Measurements from ENCODE around the gene NKD1. TPM values are rescaled to one million over a fixed set of nuclear protein-coding genes. Genes with fewer than 3 reads are reported as not detected.
A peak's percentile ranks its signal among the peaks of the same experiment; 100 is the strongest.
"Not testable (repeated sequence)": the region's sequence is repeated elsewhere in the genome, so short reads cannot be mapped to it uniquely, and the experiment has no call there.

NKD1 gene
- polyA plus RNA-seq, 3 donors: 10.0 to 13.5 (median 11.0) TPM

DNA sequence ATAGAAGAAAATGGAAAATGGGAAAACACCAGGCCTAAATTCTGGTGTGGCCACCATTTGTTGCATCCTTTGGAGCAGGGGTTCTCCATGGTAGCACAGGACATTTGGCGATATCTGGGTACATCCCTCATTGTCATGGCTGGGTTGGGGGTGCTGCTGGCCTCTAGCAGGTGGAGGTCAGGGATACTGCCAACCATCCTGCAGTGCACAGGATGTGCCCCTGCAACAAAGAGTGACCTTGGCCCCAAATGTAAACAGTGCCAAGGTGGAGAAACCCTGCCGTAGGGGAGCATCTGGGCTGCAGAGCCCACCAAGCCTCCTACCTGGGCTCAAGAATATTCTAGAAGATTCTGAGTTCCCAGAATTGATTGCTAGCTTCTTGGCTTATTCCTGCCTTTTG is 27.5 kb downstream of the NKD1 start:
- no peak for DNase-seq

DNA sequence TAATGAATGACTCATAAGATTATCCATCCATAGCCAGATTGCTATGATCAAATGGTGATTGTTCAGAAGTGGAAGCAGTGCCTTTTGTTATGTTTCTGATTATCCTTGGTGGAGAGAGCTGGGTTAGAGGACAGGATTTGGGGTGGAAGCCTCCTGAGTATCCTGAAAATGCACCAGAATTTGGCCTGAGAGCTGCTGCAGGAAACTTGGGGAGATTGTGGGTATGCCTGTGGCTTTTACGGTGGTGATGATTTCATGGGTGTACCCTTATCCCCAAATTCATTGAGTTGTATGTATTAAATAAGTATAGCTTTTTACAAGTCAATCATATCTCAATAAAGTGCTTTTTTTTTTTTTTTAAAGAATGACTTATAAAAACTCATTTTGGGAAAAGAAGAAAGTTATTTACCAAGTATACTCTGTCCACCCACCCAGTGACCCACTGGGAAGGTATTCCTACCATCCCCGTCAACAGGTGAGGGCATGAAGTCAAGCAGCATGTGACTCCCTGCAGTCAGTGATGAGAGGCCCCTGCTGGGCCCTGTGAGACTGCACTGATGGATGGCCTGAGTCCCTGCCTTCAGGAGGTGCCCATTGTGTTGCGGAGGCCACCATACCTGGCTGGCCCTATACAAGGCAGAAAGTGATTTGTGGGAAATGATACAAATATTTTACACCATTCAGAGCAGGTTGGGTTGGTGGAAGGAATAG is 28.4 kb downstream of the NKD1 start:
- DNase-seq: no peak

DNA sequence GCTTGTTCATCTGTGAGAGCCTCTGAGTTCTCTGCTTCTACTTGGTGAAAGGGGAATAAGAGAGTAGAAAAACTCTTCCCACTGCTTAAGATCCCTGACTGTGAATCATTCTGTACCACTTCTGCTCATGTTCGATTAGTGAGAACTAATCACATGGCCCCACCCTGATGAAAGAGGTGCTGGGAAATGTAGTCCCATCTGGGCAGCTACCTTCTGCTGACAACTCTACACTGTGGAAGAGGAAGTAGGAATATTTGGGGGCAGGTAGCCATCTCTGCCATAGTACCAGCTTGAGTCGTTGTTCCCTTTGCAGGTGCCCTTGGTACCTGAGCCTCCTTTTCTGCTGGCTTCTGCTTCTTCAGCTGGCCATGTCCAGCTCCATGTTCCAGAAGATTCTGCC is 29.9 kb downstream of the NKD1 start:
- no peak for DNase-seq

DNA sequence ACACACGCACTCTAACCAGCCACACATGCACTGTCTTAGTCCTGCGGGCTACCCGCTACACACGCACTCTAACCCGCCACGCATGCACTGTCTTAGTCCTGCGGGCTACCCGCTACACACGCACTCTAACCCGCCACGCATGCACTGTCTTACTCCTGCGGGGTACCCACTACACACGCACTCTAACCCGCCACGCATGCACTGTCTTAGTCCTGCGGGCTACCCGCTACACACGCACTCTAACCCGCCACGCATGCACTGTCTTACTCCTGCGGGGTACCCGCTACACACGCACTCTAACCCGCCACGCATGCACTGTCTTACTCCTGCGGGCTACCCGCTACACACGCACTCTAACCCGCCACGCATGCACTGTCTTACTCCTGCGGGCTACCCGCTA is 31.2 kb downstream of the NKD1 start:
- not testable (repeated sequence) for DNase-seq

DNA sequence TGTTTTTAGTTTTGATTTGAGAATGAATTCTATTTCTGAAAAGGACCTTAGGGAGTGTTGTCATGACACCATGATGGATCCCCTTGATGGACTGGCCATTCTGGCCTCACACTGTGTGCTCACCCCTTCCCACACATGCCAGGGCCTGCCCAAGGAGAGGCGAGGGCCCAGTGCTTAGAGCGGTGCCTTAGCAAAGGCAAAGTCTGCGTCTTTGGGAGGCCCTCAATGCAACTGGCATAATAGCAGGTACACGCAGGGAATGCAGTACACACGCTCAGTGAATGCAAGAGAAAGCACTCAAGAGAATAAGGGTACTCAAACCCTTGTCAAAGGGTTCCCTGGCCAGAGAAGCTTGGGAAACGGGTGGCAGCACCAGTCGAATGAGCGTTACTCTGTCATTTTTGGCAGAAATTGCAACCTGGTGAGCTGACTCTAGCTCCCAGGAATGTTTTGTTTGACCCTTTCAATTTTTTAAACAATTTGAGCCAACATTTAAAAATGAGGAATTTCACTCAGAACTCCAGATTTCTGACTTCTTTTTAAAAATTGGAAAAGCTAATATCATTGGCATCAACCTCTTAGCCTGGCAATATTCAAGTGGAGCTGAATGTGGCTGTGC is 32.1 kb downstream of the NKD1 start:
- DNase-seq: no peak

DNA sequence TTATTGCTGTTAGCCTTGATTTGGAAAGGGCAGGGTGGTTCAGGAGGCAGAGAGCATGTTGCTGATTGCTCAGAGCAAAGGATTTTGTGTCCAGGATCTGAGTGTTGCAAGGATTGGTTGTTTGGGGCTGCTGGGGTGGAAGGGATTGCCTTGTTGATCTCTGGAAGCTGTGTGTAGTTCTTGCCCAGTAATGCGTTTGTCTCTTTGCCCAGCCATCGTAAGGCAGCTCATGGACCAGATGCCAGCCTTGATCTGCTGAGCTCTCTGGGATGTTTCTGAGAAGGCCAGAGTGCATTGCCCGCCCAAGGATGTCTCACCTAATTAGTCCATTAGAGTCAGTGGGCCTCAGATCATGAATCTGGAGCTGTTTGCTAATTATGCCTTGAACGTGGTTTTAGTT is 33.6 kb downstream of the NKD1 start:
- no peak for DNase-seq

DNA sequence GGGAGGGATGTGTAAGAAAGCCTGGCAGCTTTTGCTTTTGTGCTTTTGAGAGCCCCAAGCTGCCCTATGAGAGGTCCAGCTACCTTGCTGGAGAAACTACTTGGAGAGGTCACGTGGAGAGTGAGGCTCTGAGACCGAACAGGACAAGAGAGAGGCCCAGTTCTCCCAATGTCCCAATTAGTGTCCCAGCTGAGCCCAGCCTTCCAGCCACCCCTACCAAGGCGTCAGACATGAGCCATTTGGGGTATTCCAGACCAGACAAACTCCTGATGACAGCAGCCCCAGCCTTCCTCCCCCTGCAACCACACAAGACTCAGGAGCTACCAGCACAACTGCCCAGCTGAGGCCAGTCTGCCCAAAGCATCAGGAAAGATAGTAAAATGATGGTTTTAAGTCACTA is 35.0 kb downstream of the NKD1 start:
- no peak for DNase-seq

DNA sequence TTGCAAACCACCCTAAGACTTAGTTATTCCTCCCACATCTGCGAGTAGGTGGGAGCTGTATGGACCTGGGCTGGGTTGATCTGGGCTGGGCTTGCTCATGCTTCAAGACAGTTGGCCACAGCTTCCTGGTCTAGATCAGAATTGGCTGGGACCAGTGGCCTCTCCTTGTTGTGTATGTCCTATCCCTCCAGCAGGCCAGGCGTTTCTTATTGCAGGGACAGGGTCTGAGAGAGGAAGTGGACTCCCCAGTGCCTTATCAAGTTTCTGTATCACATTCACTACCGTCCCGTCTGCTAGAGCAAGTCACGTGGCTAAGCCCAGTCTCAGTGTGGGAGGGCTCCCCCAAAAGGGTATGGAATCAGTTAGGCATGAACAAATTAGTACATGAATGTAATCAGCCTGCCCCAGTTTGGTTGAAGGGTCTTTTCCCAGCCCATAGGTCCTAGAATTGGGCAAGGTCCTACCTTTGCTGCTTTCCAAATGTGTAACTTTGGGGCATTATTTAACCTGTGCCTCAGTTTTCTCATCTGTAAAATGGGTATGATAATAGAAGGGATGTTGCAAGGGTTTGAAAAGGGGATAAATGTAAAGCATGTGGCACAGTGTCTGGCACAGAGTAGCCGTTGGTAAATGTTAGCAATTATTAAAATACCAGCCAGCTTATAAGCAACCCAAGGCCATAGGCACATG is 36.0 kb downstream of the NKD1 start:
- no peak for DNase-seq

DNA sequence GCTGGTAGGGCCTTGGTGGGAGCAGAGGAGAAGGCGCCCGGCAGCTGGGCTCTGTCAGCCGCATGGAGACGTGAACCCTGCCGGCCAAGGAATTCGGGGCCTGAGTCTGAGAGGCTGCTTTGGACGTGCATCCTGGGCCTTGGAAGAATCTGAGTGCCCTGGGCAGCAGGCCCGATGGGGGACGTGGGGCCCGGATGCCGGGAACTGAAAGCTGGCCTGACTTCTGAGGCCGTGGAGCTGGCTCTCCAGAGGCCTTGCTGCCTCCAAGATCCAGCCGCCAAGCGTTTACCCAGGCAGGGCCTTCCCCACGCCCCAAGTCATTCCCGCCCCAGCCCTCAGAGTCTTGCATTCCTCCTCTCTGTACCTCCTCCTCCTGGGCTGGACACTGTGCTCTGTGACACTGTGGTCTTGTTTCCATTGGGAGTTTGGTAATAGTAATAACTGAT is 37.2 kb downstream of the NKD1 start:
- peak; percentile 77 for DNase-seq

DNA sequence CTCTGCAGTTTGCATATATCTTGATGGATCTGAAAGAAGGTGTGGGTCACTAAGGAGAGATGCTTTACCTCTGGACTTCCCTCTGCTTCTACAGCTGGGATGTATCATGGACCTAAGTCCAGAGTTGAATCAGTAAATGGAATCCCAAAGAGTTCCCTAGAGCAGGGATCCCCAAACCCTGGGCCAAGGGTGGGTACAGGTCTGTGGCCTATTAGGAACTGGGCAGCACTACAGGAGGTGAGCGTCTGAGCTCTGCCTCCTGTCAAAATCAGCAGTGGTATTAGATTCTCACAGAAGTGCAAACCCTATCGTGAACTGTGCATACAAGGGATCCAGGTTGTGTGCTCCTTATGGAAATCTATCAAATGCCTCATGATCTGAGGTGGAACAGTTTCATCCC is 39.3 kb downstream of the NKD1 start:
- no peak for DNase-seq

DNA sequence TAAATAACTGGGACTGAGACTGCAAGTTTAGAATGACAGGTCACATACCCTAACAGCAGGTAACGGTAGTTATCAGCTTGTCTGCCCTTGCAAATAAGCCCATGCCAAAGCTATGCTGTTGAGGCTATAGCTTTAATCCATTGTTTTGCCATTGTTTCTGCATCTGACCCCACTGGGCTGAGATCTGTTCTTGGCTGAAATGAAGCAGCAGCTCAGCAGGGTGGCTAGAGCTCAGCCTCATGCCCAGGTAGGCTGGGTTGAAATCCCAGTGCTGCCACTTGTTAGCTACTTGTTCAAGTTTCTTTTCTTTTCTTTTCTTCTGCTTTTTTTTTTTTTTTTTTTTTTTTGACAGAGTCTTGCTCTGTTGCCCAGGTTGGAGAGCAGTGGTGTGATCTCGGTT is 40.1 kb downstream of the NKD1 start:
- no peak for DNase-seq

DNA sequence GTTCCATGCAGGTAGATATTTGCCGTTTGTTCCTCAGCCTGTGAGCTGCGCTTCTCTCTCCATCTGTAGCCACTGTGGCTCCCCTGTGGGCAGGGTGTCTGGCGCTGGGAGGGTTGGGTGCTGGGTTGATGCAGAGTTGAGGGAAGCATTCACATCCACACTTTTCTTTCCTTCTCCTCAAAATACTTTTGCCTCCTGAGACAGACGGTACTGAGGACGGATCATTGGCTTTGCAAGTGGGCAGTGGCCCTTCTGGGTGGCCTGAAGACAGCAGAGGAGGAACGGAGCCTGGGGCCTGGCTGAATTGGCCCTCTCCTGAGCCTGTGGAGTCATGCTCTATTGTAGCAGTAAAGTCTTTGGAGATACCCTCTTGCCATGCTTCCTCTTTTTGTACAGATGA is 43.0 kb downstream of the NKD1 start:
- DNase-seq: no peak

DNA sequence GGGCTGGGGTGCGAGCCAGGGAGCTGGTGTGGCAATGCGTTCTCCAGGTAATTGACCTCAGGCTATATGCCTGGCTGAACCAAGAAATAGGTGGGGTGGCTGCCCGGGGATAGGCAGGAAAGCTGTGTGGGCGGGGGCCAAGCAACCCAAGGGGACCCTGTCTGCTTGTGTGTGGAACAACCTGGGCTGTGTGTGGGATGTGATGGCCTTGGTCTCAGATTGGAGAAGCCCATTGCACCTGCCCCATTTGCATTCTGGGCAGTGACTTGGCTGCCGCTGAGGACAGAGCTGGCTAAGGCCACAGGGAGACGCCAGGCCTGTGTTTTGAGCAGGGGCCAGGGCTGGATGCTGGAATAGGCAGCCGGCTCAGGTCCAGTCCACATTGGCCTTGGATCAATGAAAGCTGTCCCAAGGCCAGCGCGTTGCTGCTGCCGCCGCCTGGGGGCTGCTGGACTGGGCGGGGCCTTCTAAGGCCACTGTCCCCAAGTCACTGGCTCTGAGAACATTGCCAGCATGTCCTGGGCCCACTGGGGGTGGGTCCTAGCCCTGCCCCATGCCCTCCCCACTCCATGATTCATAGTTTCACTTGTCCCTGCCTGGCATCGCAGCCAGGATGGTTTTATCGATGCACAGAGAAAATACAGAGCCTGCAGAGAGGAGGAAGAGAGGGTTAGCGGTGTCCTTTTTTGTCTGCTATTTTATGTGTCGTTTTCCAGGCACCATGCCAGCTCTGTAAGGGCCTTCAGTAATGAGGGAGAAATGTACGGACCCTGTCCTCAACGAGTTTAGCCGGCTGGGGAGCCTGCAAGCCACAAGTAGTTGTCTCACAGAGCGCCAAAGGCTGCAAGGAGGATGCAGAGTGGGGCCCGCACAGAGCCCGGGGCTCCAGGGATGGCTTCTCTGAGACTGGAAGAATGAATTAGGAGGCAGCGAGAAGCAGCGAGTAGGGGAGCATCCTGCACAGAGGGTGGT is 43.9 kb downstream of the NKD1 start:
- peak; percentile 83 for DNase-seq

DNA sequence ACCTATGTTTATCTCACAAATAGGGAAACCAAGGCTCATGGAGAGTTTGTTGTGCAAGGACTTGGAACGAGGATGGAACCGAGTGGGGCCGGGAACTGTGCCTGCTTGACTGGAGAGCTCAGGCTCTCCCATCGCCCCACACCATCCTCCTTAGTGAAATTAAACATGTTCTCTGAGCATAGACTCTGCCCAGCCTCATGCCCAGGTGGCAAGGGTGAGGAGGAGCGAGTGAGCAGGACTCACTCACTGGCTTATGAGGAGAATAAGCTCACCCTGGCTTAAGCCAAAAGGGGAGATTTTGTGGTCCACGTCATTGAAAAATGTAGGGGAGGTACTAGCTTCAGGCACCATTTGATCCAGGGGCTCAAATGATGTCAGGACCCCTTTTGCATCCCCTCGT is 44.8 kb downstream of the NKD1 start:
- no peak for DNase-seq

DNA sequence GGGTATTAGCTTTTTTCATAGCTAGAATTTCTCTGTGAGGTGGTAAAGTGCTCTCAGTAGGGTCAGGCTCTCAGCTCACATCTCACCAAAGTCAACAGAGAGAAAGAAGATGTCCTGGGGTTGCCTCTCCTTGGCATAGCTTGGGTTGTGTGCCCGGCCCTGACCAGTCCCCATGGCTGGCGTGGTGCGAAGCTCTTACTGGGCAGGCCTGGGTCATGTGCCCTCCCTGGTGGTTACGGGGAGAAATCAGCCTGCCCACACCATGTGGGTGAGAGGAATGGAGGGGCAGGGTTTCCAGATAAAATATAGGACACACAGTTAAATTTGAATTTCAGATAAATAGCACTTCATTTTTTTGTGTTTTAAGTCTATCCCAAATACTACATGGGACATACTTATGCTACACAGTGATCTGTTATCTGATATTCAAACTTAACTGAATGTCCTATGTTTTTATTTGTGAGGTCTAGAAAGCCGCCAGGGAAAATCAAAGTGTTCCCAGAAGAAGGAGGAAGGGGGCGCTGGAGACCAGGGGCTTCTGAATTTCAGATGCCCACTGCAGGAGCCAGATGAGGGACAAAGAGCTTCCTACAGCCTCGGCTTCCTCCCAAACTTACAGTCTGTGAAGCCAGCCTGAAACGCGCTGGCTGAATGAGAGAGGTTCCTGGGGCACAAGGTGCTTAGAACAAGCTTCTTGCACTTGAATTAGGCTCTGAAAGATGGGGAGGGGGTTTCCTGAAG is 45.4 kb downstream of the NKD1 start:
- no peak for DNase-seq

DNA sequence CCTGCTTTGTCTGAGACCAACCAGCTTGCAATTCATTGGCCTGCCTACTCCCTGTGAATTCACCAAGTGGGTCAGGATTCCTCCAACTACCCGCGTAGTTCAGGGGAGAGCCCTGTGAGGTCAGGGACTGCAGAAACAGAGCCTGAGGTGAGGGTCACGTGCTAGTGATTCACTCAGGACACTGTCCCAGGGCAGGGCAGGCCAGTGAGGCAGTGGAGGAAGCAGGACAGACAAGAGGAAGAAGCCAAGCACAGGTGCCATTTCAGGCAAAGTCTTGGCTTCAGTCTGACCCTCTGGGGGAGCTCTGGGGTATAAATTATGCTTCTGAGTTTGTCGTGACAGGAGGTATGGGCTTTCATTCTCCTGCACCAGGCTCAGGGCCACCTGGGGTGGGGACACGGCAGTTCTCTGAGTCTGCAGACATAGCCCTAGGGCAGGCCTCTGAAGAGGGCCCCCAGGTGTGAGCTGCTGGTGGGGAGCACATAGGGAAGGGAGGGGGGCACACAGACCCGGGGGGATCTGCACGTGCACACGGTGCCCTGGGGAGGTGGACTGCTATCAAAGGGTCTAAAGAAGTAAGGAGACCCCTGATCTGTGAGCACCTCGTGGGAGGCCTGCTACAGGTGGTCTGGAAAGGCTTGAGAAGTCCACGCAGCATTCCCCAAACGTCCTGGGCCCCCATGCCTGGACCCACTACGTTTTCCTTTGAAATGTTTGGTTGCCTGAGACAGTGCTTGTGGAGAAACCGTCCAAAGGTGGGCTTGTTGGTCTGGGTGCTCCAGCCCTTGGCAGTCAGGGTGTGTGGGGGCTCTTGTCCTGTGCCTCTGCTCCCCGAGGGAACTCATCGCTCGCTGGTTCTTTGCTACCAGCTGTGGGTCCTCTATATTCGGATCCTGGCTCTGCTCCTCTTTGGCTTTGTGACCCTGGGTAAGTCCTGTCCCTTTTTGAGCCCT is 46.4 kb downstream of the NKD1 start:
- no peak for DNase-seq

DNA sequence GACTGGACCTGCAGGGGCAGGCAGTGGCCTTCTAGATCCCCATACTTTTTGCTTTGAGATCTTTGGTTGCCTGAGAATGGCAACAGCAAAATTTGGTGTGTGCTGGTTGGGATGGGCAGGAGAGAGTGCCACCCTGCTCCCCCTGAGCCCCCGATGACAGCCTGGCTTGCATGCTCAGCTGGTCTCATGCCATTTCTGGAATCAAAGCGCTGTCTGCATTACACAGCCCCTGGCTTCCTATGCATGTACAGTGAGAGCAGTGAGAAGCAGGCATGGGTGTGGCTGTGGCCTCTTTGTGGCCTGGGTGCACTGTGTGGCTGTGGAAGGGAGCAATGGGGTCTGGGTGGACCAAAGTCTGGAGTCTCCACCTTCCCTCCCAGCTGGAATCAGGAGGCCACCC is 47.7 kb downstream of the NKD1 start:
- DNase-seq: no peak

DNA sequence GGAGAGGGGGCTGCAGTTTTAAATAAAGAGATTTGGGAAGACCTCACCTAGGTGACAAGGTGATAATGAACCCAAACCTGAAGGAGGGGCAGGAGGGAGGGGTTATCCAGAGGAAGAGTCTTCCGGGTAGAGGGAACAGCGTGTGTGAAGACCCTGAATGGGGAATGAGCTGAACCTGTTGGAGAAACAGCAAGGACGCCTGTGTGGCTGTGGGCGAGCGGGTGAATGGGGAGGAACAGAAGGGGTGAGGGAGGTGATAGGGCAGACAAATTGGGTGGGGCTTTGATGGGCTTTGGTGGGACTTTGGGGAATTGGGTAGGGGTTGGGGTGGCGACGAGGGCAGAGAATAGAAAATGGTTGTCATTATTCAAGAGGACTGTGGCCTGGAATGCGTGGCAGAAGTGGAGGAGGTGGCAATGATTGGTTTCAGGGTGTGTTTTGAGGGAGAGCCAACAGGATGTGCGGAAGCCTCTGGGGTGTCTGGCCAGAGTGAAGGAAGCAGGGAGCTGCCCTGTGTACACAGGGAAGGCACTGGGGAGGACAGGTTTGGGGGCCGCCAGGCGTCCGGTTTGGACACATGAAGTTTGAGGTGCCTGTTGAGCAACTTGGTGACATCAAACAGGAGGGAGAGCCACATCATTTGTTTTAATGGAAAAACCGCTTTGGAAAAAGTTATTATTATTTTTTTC is 48.7 kb downstream of the NKD1 start:
- no peak for DNase-seq

DNA sequence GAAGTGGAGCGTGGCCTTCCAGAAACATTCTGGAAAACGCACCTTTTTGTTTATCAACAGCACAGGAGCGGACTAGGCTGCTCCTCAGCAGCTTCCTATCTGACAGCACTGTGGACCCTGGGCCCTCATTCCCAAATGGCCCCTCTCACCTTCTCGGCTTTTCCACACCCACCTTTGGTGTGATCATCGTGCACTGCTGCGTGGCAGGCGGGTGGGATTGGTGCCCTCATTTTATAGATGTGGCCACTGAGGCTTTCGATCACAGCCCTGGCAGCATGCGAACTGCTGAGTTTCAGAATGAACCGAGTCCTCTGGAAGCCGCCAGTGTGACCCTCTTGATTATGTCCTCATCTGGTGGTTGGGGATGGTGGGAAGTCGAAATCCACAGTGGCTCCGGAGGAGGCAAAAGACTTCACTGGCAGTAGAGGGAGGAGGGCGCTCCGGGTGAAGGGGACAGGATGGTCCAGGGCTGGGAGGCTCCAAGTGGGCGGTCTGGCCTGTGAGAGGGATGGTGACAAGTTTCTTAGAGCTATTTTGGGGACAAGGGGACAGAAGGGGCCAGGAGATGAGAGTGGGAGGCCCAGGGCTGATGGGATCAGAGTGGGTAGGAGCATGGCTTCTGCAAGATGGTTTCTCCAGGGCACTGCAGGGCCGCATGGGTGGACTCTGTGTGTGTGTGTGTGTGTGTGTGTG is 49.5 kb downstream of the NKD1 start:
- no peak for DNase-seq
